Fibroblast of skin of left biceps (primary cell): ENCODE measurements around the gene DCAF11.
A peak's percentile ranks its signal among the peaks of the same experiment; 100 is the strongest.
"Not testable (repeated sequence)": the region's sequence is repeated elsewhere in the genome, so short reads cannot be mapped to it uniquely, and the experiment has no call there.

Experiments
- DNase-seq, 2 experiments: peaks; one replicate each; pipeline ENCODE4 v3.0.0-alpha.2; 2013; ENCODE audit warnings: low read depth in 2 of 2

The DCAF11 gene

DNA sequence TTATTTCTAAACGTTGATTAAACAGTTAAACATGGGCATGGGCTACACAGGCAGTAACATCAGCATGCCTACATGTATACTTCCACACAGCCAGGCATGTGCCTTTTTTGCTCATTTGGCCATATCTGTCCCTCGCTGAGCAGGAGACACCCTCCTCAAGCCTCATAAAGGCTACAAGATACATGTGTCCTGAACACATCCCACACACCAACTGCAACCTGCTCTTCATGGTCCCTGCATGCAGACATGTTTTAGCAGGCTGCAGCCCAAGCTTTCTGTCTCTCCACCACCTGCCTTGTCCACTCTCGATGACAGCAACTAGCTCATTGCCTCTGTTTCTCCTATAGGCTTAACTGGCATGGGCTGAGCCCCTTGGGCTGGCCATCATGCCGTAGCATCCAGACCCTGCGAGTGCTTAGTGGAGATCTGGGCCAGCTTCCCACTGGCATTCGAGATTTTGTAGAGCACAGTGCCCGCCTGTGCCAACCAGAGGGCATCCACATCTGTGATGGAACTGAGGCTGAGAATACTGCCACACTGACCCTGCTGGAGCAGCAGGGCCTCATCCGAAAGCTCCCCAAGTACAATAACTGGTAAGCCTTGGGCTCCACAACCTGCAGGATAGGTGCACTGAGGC is 17.9 kb upstream of the DCAF11 start:
- no peak for DNase-seq

DNA sequence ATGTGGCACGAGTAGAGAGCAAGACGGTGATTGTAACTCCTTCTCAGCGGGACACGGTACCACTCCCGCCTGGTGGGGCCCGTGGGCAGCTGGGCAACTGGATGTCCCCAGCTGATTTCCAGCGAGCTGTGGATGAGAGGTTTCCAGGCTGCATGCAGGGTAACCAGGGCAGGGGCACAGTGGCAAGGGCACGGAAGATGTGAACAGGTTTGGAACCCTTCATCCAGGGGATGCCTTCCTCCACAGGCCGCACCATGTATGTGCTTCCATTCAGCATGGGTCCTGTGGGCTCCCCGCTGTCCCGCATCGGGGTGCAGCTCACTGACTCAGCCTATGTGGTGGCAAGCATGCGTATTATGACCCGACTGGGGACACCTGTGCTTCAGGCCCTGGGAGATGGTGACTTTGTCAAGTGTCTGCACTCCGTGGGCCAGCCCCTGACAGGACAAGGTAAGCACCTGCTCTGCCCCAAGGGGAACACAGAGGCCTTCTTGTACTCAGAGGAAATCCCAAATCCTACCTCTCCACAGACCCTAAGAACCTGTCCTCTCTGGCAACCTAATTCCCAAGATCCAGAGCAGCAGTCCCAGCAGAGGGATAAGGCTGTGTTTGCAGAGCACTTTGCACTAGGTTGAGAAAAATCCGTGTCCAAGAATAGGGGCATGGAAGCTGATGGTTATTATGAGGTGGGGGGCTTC is 16.2 kb upstream of the DCAF11 start:
- DNase-seq = no peak

DNA sequence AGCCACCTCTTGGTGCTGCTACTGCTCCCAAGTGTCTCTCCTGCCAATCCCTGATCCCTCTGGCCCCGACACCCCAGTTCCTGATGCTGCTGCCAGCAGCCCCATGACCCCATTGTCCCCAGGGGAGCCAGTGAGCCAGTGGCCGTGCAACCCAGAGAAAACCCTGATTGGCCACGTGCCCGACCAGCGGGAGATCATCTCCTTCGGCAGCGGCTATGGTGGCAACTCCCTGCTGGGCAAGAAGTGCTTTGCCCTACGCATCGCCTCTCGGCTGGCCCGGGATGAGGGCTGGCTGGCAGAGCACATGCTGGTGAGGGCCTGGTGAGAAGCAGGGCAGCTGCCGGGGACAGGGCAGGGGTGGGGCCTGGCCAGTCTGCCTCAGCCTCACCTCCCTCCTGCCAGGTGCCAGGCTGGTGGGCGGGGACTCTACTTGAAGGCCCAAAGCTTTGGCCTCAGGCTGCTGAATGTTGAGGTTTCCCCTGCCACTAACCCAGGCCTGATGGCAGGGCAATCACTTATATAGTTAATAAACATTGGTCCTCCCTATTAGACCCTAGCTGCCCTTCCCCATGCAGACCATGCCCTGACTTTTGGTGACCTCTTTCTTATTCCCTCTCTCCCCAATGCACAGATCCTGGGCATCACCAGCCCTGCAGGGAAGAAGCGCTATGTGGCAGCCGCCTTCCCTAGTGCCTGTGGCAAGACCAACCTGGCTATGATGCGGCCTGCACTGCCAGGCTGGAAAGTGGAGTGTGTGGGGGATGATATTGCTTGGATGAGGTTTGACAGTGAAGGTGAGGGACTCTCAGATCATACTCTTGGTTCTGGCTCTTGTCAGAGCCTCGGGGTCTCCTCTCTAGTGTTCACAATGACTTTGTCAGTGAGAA is 15.4 kb upstream of the DCAF11 start:
- DNase-seq = no peak

DNA sequence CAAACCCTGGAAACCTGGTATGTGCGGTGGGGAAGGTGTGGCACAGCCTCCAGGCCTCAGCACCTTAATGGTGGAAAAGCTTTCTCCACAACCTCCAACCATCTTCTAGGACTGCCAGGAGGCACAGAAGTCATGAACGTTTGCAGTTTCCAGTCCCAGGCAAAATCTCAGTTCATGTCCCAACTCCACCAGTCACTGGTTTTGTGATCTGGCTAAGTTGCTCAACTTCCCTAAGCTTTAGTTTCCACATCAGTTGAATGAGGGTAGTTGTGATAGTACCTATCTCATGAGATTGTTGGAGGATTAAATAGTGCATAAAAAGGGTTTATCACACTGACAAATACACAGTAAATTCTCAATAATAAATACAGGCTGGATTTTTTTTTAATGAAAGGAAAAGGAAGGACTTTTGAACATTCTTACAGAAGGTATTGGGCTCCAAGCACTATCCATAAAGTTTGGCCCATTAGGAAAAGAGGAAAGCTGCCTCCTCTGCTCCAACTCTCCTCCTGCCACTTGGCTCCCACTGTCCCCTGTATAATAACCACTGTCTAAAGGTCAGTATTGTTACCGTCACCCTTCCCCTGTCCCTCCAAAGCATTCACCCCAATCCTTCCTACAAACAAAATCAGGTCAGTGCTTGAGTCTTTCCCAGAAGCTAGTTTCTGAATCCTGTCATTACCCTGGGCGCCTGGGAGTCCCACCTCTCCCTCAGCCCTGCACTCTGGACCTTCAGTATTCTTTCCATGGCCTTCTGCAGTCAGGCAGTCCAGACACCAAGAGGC is 14.2 kb upstream of the DCAF11 start:
- no peak for DNase-seq

DNA sequence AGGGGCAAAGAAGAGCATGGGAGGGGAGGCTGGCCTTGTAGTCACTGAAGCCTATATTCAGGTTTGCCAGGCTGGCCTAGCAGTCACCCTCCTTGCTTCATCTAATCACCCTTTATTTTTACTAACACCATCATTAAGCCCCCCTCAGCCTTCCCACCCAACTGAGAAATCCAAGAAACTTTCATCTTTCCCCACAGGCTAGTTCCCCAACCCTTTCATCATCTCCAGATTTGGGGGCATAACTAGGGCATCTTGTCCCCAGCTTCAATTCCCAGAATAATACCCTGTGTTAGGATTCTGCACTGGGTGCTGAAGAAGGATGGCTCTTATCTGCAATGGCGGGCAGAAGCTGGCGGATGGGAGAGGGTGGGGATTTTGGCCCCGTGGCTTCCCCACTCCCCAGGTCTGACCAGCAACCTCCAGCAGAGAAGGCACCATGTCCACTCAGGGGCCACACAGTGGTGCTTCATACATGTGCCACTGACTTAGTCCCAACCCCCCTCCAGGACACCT is 13.5 kb upstream of the DCAF11 start:
- no peak for DNase-seq

DNA sequence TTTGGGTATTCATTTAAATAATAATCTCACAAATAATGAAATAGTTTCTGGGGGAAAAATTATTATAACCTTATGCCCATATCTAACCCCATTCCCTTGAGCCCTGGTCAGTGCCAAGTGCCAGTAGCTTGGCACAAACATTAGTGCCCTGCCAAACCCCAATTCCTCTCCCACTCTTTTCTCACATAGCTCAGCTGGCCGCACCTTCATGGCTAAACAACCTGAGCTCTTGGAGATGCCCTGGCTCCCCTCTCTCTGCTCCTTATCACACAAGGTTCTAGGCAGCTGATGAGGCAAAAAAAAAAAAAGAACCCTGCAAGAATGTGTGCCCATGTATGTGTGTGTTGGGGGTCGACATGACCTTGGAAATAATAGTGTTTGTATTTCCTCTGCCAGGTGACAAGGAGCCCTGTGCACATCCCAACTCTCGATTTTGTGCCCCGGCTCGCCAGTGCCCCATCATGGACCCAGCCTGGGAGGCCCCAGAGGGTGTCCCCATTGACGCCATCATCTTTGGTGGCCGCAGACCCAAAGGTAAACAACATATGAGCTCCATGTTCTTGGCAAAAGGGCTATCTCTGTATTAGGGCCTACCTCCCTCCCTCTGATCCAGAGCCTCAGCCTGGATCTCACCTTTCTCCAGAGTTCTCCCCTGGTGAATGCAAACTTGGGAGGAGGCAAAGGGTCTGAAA is 12.1 kb upstream of the DCAF11 start:
- DNase-seq = no peak

DNA sequence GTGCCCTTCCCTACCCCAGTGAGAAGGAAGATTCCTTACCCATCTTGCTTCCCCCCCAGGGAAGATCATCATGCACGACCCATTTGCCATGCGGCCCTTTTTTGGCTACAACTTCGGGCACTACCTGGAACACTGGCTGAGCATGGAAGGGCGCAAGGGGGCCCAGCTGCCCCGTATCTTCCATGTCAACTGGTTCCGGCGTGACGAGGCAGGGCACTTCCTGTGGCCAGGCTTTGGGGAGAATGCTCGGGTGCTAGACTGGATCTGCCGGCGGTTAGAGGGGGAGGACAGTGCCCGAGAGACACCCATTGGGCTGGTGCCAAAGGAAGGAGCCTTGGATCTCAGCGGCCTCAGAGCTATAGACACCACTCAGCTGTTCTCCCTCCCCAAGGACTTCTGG is 11.1 kb upstream of the DCAF11 start:
- DNase-seq = no peak

DNA sequence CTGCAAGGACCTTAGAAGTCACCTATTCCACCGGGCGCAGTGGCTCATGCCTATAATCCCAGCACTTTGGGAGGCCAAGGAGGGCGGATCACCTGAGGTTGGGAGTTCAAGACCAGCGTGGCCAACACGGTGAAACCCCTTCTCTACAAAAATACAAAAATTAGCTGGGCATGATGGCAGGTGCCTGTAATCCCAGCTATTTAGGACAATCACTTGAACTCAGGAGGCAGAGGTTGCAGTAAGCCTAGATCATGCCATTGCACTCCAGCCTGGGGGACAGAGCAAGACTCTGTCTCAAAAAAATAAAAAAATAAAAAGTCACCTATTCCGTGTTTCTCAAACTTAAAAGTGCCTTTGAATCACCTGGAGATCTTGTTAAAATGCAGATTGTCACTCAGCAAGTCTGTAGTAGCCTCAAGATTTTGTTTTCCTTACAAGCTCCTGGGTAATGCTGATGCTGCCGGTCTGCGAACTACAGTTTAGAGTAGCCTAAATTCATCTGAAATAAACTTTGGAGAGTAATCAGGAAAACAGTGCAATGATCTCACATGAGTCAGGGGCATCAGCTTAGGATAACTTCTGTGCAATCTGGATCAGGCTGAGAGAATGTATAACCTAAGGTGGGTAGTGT is 8.9 kb upstream of the DCAF11 start:
- DNase-seq = not testable (repeated sequence)

DNA sequence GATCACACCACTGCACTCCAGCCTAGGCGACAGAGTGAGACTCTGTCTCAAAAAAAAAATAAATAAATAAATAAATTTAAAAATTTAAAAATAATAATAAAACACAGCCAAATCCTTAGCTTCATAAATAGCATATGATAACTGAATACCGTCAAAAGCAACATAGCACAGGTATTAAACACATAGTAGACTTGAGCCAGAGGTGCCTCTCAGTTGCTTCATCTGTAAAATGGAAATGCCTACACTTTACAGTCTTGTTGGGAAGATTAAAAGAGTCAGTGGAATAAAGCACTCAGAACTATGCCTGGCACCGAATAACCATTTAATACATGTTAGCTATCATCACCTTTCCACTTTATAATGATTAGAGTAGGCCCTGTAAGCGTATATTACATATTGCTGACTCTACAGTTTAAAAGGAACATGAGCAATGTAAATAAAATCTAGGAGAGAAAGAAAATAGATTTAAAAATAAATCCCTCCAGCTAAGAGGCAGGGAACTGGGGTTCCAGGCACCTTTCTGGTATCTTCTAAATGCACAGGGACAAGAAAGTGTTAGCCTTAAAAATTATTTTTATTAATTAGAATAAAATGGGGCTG is 7.8 kb upstream of the DCAF11 start:
- no peak for DNase-seq

DNA sequence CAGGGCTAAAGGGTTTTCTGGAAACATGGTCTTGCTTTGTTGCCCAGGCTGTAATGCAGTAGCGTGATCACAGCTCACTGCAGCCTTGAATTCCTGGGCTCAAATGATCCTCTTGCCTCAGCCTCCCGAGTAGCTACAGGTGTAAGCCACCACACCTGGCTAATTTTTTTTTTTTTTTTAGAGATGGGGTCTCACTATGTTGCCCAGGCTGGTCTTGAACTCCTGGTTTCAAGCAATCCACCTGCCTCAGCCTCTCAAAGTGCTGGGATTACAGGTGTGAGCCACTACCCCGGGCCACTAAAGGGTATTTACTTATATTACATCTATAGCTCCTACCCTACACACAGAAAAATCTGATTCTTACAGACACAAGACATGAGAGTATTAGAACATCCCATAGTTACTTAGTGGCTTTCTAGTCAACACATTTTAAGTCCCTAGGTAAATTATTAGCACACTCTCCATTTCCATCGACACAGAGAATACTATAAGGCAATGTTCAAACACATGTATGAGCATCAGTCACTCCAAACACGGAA is 6.2 kb upstream of the DCAF11 start:
- no peak for DNase-seq

DNA sequence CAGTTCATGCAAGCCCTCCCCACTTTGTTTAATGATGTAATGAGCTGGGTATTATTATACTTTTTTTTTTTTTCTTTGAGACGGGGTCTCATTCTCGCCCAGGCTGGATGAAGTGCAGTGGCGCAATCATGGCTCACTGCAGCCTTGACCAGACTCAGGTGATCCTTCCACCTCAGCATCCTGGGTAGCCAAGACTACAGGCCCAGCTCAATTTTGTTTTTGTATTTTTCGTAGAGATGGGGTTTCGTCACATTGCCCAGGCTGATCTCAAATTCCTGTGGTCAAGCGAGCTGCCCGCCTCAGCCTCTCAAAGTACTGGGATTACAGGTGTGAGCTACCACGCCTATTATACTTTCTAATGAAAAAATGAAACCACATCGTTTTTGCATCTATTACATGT is 4.5 kb upstream of the DCAF11 start:
- no peak for DNase-seq

DNA sequence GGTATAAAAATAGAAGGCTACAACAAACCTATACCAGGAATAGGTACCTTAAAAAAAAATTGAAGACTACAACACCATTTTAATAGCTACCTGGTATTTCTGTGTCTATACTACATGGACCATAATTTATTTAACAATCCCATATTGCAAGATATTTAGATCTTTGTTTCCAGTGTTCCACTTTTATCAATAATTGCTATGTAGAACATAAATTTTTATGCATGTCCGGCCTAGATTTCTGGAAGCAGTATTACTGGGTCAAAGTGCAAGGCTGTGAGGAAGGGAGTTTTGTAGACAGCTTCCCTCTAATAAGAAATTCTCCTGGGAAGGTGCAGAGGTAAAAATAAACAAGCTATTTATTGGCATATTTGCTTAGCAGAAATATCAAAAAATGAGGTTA is 4.1 kb upstream of the DCAF11 start:
- no peak for DNase-seq

DNA sequence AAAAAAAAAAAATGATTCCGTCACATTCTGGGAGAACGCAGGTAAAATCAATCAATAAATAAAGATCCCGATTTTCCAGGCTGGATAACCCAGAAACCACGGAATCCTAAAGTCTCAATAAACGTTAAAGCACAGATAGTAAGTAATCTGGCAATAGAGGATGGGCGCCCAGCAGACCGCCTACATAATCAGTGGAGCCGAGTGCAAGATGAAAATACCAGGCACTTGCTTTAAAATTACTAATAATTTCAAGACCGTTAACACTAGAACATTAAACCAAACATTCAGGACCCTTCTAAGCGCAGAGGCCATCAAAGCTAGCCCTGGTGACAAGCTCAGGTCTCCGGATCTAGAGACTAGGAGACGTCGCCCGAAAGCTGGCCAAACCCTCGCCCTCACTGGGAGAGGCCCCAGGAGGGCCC is 1.2 kb upstream of the DCAF11 start:
- no peak for DNase-seq

DNA sequence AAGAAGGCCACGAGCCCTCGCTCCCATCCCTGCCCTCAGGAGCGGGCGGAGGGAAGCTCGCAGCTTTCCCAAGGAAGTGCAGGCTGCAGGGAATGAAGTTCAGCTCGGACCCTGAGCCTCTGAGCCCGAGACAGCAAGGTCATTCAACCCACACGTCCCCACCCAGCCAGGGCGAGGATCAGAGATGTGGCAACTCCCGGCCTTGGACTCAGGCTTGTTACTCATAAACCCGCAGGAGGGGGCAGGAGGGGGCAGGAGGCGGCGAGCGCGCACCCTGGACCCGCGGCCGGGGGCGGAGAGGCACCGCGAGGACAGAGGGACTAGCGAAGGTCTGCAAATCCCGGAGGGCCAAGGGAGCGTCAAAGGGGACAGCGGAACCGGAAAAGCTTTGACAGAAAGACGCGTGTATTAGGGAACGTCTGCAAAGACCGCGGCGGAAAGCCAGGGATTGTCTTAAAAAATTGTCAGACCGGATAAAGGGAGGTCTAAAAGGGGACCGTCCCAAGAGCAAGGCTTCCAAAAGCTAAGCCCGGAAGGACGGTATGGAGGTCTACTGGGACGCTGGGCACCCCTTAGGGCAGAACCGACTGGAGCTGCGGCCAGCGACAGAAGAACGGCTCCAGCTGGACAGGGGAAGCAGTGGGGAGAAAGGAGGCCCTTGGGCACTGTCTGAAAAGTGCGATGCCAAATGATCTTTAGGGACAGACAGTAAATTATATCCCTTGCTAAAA is 611 bp upstream of the DCAF11 start:
- peak; percentile 49 to 53 for DNase-seq

DNA sequence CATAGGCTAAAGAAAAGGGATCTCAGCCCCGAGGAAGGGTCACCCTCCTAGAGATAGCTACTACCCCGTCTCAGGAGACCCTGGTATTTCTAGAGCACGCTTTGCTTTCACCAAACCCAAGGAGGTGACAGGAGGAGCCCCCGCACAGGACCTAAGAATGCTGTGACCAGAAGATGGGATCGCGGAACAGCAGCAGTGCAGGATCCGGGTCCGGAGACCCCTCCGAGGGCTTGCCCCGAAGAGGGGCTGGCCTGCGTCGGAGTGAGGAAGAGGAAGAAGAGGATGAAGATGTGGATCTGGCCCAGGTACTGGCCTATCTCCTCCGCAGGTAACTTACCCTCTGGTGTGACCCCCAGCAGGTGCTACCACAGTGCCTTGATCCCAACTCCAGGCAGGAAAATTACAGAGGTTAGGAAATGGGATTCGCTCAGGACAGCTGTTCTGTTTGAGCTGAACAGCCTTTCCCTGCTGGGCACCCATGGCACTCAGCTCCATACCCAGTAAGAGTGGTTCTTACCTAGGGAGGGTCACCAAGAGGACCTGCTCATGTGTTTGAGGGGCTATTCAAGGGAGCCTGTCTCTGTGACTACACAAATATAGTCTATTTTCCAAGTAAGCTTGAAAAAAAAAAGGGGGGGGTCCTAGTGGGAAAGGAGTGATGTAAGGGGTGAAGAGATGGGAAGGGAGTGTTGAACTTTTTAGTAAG is 998 bp downstream of the DCAF11 start:
- no peak for DNase-seq

DNA sequence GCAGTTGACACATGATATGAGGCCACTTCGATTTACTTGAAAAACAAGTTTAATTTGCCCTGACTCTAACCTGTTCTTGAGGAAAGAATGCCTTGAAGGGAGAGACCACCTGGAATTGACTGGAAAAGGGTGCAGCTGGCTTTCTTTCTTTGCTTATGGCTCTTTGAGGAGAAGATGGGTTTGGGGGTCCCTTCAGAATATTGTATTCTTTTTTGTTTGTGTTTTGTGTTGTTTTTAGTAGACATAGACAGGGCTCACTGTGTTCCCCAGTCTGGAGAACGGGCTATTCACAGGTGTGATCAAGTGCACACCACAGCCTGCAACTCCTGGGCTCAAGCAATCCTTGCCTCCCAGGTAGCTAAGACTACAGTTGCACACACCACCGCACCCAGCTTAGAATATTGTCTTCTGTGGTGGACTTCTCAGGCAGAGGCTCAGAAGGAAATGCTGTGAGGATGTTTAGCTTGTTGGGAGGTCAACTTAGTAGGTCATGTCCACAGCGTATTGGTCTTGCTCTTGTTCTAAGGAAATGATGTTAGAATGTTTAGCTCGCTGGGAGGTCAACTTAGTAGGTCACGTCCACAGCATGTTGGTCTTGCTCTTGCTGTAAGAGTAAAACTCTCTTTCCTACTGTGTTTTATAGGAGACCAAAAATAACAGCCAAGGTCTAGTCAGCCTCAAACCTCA is 1.7 kb downstream of the DCAF11 start:
- DNase-seq = no peak

DNA sequence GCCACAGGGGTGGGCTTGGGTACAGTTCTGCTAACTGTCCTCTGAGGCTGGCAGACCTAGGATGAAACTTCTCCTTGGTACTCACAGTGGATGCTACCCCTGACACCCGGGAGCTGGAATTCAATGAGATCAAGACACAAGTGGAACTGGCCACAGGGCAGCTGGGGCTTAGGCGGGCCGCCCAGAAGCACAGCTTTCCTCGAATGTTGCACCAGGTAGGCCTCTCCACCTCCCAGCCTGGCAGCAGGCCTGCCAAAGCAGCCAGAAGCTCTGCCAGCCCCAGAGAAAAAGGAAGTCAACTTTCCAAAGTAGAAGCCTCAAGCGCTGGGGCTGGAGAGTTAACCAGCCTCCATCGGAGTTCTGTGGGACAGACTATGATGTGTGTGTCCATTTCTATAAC is 2.6 kb downstream of the DCAF11 start:
- DNase-seq = no peak

DNA sequence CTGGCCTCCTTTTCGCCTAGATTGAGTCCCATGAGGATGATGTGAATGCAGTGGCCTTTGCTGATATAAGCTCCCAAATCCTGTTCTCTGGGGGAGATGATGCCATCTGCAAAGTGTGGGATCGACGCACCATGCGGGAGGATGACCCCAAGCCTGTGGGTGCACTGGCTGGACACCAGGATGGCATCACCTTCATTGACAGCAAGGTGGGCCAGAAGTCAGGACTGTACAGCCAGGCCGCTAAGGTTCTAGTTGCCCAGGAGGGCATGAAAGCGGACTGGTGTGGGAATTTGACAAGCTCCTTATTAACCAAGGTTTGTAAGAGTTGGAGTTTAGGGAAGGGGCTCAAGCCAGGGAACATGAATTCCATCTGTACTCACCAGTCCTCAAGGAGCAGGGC is 5.1 kb downstream of the DCAF11 start:
- no peak for DNase-seq
